ENCODE data around the gene LRBA. TPM values are rescaled to one million over a fixed set of nuclear protein-coding genes. Genes with fewer than 3 reads are reported as not detected.

Gene LRBA
- total and polyA plus RNA-seq, 4 donors = 11.8 to 149 (median 34.2) TPM

DNA sequence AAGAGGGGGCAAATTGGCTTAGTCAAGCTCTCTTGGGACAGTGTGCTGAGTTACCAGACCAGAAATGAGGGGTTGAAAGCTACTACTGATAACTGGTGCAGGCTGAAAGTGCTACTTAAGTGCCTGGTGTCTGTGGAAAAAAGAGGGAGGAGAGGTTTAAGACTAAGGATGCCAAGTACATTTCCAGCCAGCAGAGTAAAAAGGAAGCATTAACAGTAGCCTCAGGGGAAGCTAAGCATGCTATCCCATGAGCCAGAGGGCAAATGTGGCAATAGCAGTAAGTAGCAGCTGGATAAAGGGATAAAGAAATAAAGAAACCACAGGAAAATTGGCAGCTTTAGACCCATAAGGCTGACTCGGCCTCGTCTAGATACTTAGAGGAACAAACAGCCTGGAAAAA lies 629.5 kb downstream of the LRBA start:
- Histone ChIP-seq H3K27me3 (ENCODE audit: control insufficient read depth in 3 of 3, insufficient read depth in 3 of 3, low read length in 2 of 3) (no peaks in the 10 kb centered on the region), H3K9ac (ENCODE audit: insufficient read depth in 1 of 2, low read length in 2 of 2) (no peak overlapping the region), H3K4me3 (no peak overlapping the region), H3K27ac (ENCODE audit: low read depth in 1 of 2, low read length in 1 of 2) (no peak overlapping the region), H3K36me3 (ENCODE audit: control insufficient read depth in 4 of 4, insufficient read depth in 4 of 4, low read length in 4 of 4) (no peaks in the 10 kb centered on the region), H3K4me1 (ENCODE audit: control insufficient read depth in 5 of 5, insufficient read depth in 5 of 5, low read length in 5 of 5) (no peaks in the 10 kb centered on the region), H3K9me3 (ENCODE audit: control insufficient read depth in 4 of 4, insufficient read depth in 3 of 4, low read length in 3 of 4) (no peaks in the 10 kb centered on the region)
- ATAC-seq (ENCODE audit: insufficient read depth, low FRiP score) (no peak), DNase-seq (peak; percentile 16 to 63 (median 47))
- WGBS, 2 donors = 45 to 49% methylated on average over 2 of the region's 2 CpGs
- TF ChIP-seq, protein P1, sequence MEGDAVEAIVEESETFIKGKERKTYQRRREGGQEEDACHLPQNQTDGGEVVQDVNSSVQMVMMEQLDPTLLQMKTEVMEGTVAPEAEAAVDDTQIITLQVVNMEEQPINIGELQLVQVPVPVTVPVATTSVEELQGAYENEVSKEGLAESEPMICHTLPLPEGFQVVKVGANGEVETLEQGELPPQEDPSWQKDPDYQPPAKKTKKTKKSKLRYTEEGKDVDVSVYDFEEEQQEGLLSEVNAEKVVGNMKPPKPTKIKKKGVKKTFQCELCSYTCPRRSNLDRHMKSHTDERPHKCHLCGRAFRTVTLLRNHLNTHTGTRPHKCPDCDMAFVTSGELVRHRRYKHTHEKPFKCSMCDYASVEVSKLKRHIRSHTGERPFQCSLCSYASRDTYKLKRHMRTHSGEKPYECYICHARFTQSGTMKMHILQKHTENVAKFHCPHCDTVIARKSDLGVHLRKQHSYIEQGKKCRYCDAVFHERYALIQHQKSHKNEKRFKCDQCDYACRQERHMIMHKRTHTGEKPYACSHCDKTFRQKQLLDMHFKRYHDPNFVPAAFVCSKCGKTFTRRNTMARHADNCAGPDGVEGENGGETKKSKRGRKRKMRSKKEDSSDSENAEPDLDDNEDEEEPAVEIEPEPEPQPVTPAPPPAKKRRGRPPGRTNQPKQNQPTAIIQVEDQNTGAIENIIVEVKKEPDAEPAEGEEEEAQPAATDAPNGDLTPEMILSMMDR (IDR thresholded peaks at IDR 0.05; ENCODE audit: control extremely low read depth, extremely low read depth) = no peak

DNA sequence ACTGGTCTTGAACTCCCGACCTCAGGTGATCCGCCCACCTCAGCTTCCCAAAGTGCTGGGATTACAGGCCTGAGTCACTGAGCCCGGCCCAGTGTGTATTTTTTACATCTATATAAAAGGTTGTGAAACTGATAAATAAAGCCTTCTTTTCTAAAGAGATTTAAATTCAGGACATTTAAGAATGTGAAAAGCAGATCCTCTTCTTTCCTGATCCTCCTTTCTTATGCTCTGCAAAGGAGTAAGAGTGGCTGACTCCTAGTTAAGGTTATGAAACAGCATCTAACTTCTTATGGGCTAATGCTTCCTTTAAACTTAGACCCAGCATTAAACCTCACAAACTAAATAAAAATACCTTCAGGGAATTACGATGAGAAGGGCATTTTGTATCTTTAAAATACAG lies 630.8 kb downstream of the LRBA start:
- DNase-seq (no peak), ATAC-seq (ENCODE audit: insufficient read depth, low FRiP score) (no peak)
- TF ChIP-seq, protein P1 (IDR thresholded peaks at IDR 0.05; ENCODE audit: control extremely low read depth, extremely low read depth) = no peak
- H3K9ac ChIP-seq (ENCODE audit: insufficient read depth in 1 of 2, low read length in 2 of 2) = no peak overlapping the region
- no peak overlapping the region for H3K4me3 ChIP-seq
- H3K27me3 ChIP-seq (ENCODE audit: control insufficient read depth in 3 of 3, insufficient read depth in 3 of 3, low read length in 2 of 3) = no peaks in the 10 kb centered on the region
- no peaks in the 10 kb centered on the region for H3K36me3 ChIP-seq (ENCODE audit: control insufficient read depth in 4 of 4, insufficient read depth in 4 of 4, low read length in 4 of 4)
- H3K27ac ChIP-seq (ENCODE audit: low read depth in 1 of 2, low read length in 1 of 2) = no peak overlapping the region
- 94 to 96% methylated on average over 4 of the region's 4 CpGs for WGBS, 2 donors
- H3K4me1 ChIP-seq (ENCODE audit: control insufficient read depth in 5 of 5, insufficient read depth in 5 of 5, low read length in 5 of 5) = no peaks in the 10 kb centered on the region
- H3K9me3 ChIP-seq (ENCODE audit: control insufficient read depth in 4 of 4, insufficient read depth in 3 of 4, low read length in 3 of 4) = no peaks in the 10 kb centered on the region

DNA sequence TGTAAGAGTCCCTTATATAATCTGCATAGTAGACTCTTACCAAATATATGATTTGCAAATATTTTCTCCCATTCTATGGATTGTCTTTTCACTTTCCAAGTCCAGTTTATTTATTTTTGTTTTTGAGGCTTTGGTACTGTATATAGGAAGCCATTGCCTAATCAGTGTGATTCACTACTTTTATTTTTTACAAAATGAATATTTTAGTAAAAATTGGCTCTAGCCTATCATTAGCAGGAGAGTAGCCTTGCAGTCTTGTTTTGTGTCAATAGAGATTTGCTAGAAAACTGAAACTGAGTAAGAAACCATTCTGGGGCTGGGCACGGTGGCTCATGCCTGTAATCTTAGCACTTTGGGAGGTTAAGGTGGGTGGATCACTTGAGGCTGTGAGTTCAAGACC lies 633.1 kb downstream of the LRBA start:
- TF ChIP-seq, protein P1 (IDR thresholded peaks at IDR 0.05; ENCODE audit: control extremely low read depth, extremely low read depth) = no peak
- no peak overlapping the region for H3K9ac ChIP-seq (ENCODE audit: insufficient read depth in 1 of 2, low read length in 2 of 2)
- H3K27me3 ChIP-seq (ENCODE audit: control insufficient read depth in 3 of 3, insufficient read depth in 3 of 3, low read length in 2 of 3) = no peaks in the 10 kb centered on the region
- H3K9me3 ChIP-seq (ENCODE audit: control insufficient read depth in 4 of 4, insufficient read depth in 3 of 4, low read length in 3 of 4) = no peaks in the 10 kb centered on the region
- H3K36me3 ChIP-seq (ENCODE audit: control insufficient read depth in 4 of 4, insufficient read depth in 4 of 4, low read length in 4 of 4) = no peaks in the 10 kb centered on the region
- ATAC-seq (ENCODE audit: insufficient read depth, low FRiP score) (no peak), DNase-seq (no peak)
- no peak overlapping the region for H3K4me3 ChIP-seq
- H3K27ac ChIP-seq (ENCODE audit: low read depth in 1 of 2, low read length in 1 of 2) = no peak overlapping the region
- H3K4me1 ChIP-seq (ENCODE audit: control insufficient read depth in 5 of 5, insufficient read depth in 5 of 5, low read length in 5 of 5) = no peaks in the 10 kb centered on the region
- WGBS, 2 donors = 80 to 95% methylated on average over 1 of the region's 1 CpG

DNA sequence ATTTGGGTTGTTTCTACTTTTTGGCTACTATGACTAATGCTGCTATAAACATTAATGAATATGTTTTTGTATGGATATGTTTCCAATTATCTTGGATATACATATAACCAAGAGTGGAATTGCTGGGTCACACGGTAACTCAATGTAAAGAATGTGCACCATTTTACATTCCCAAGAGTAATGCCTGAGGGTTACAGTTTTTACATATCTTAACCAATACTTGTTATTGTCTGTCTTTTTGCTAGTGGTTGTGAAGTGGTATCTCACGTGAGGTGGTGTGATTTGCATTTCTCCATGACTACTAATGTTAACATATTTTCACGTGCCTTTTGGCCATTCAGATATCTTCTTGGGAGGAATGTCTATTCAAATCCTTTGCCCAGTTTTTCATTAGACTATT lies 633.5 kb downstream of the LRBA start:
- 60 to 79% methylated on average over 3 of the region's 3 CpGs for WGBS, 2 donors
- TF ChIP-seq, protein P1 (IDR thresholded peaks at IDR 0.05; ENCODE audit: control extremely low read depth, extremely low read depth) = no peak

More for the DNA sequence above, 633.5 kb downstream of the LRBA start:
- DNase-seq = no peak
- no peaks in the 10 kb centered on the region for H3K4me1 ChIP-seq (ENCODE audit: control insufficient read depth in 5 of 5, insufficient read depth in 5 of 5, low read length in 5 of 5)
- H3K9me3 ChIP-seq (ENCODE audit: control insufficient read depth in 4 of 4, insufficient read depth in 3 of 4, low read length in 3 of 4) = no peaks in the 10 kb centered on the region
- H3K27me3 ChIP-seq (ENCODE audit: control insufficient read depth in 3 of 3, insufficient read depth in 3 of 3, low read length in 2 of 3) = no peaks in the 10 kb centered on the region
- no peak for ATAC-seq (ENCODE audit: insufficient read depth, low FRiP score)
- H3K27ac ChIP-seq (ENCODE audit: low read depth in 1 of 2, low read length in 1 of 2) = no peak overlapping the region
- H3K36me3 ChIP-seq (ENCODE audit: control insufficient read depth in 4 of 4, insufficient read depth in 4 of 4, low read length in 4 of 4) = no peaks in the 10 kb centered on the region
- no peak overlapping the region for H3K9ac ChIP-seq (ENCODE audit: insufficient read depth in 1 of 2, low read length in 2 of 2)
- no peak overlapping the region for H3K4me3 ChIP-seq
